ENCODE results near the gene GATA6.
"Not testable (repeated sequence)": the region's sequence is repeated elsewhere in the genome, so short reads cannot be mapped to it uniquely, and the experiment has no call there.

GATA6 gene

DNA sequence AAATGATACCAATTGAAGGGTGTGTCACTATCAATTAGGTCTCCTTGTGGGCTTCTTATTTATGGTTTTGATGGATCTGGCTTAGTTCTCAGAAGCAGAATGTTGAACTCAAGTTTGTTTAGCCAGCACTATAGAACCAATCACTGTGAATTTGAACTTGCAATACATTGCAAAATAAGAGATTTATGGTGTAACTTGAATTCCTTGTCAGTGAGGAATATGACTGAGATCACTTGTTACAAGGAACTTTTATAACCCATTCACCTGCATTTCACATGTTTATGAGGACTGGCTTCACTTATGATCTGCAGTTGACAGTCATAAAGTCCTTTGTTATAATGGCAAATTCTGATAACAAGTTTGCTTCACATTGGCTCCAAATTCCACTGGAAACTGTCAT, 9.8 kb downstream of the GATA6 start:
- in situ Hi-C loops (cut with MboI; ENCODE audit: low sequenced_read_pairs): no loop called here

DNA sequence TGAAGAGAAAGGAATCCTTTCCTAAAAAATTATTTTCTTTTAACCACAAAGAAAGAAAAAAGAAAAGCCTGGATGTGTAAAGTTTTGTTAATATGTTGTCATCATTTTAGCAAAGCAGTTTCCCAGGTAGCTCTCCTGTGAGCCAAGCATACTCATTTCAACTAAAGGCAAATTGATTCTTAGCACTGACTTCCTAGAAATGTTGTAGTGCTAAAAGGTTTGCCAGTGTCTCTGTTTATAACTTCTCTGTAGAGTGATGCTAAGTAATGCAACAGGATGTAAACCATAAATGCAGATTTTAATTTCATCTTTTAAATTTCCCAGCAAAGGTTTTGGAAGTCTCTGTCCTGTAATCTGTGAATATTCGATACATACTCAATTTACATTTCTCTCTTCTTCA, 10.2 kb downstream of the GATA6 start:
- in situ Hi-C loops (cut with MboI; ENCODE audit: low sequenced_read_pairs): no loop called here

DNA sequence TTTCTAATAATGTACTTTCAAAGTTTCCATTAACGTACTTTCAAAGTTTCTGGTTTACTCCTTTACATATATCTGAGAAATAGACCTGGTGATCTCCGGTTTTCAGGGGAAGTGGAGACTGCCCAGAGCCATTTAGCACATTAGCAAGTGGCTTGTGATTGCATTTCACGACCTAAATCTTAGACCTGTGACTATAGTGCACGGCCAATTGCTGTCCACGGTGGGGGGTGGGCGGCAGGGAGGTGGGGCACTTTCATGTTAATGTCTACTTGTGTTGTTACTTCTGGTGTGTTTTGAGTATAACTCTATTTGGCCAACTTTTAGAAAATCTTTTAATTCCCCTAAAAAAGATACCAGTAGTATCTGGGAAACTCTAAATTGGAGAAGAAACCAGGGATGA, 11.3 kb downstream of the GATA6 start:
- in situ Hi-C loops (cut with MboI; ENCODE audit: low sequenced_read_pairs): no loop called here

DNA sequence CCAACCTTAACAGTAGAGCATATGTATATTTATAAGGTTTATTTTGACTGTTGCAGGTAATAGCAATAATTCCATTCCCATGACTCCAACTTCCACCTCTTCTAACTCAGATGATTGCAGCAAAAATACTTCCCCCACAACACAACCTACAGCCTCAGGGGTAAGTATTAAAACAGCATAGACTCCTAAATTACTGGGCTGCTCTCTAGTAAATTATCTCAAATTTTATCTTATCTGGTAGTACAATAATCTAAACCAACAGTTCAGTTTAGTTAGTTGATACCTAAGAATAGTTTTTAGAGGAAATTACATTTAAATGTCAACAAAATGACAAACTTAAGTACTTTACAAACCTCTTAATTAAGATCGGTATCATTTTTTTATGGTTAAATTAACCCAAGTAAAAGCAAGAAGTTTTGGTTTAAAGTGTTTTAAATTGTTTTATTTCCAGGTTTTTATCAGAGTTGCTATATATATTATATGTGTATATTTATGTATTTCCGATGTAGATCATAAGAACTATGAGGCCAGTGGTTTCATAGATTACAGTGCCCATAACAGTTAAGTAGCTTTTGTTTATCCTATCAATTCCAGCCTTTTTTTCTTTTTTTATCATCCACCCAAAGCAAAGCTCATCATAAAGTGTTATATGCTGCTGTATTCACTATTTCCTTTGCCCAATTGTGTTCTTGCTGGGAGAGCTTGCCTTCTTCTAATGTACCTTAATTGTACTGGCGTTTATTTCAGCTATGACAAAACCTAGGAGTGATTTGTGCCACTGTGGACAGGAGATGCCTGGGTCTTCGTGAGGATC, 13.7 kb downstream of the GATA6 start:
- in situ Hi-C loops (cut with MboI; ENCODE audit: low sequenced_read_pairs): no loop called here

DNA sequence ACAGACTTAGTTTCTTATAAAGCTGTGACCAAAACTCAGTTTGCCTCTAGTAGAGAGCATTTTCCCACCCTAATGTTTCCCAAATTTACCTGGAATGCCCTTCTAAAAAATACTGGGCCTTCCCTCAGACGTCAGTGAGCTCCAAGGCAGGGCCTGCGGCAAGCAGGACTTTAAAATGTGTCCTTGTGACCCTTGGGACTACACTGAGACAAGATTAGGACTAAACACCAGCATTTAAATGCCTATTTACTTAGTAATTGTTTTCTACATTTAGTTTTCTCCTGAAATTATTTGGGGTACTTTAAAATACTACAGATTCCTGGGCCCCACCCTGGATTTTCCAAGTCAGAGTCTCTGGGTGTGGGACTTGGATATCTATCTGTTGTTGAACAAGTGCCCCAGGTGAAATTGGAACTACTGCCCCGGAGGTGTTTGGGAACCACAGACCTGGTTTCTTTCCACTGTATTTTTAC, 14.3 kb downstream of the GATA6 start:
- in situ Hi-C loops (cut with MboI; ENCODE audit: low sequenced_read_pairs): no loop called here

DNA sequence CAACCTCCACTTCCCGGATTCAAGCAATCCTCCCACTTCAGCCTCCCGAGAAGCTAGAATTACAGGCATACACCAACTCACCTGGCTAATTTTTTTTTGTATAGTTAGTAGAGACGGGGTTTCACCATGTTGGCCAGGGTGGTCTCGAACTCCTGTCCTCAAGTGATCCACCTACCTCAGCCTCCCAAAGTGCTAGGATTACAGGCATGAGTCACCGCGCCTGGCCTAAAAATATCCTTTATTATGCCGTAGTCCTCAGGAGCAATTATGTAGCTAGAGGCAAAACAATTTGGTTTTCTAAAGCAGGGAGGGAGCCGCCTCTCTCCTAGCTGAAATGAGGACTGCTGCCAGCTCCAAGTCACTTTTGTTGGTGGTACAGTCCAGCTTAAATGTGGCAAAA, 15.2 kb downstream of the GATA6 start:
- in situ Hi-C loops (cut with MboI; ENCODE audit: low sequenced_read_pairs): not testable (repeated sequence)

DNA sequence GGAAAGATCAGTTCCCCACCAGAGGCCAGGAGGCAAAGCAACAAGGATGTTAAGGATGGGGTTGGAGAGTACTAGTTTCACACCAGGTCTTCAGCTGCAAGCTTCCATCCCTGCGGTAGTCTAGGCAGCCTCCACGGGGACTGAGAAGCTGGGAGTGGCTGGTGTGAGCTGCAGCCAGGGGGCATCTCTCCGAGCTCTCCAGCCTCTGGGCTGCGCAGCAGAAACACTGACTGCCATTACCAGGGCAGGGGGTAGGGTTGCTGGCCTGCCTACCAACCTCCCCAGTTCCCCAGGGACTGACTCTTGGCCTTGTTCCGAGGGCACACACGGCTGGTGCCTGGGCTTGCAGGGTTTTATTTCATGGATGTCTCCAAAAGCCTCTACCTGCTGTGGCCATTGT, 15.9 kb downstream of the GATA6 start:
- in situ Hi-C loops (cut with MboI; ENCODE audit: low sequenced_read_pairs): no loop called here

DNA sequence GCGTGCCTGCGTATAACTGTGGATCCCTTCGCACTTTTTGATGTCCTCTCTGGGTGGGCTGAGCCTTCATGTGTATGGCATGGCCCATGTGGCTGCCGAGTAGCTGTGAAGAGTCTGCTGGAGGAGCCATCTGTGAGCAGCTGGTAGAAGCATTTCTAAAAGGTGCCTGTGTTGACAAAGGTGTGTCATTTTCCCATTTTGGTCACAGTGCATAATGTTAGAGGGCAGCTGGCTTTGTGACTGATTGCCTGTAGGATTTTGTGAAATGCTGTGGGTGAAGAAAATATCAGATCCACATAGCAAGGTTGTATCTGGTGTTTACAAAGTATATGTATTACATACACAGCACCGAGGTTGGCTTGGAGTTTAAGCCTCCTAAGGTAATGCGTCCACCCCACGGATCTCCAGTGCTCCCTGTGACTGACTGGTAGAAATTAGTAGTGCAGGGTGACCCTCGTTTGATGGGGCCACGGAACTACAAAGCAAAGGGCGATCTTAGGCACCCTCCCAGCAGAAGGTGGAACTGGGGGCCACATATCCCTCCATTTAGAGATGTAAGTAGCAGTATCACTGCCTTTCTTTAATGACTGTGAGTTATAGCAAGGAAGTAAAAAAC, 16.5 kb downstream of the GATA6 start:
- in situ Hi-C loops (cut with MboI; ENCODE audit: low sequenced_read_pairs): no loop called here

DNA sequence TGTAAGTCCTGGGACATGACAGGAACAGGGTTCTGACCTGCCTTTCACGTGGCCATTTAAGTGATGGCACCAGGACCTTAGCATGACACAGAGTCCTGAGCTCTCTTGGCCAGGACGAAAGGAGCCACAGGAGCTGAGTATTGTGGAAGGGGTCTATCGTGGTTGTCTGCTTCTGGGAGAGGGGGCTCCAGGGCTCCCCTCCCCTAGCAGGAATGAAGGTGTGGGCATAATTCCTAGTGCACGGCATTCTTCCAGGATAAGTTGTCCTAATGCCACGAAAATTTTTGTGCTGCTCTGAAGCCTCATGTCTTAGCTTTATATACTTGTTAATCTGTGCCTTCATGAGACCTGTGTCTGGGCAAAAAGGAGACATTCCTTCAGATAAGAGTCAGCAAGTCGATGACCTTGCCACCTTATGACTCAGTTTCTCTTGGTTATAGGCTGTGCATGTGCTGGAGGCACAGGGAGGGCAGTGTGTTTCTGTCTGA, 17.1 kb downstream of the GATA6 start:
- in situ Hi-C loops (cut with MboI; ENCODE audit: low sequenced_read_pairs): no loop called here

DNA sequence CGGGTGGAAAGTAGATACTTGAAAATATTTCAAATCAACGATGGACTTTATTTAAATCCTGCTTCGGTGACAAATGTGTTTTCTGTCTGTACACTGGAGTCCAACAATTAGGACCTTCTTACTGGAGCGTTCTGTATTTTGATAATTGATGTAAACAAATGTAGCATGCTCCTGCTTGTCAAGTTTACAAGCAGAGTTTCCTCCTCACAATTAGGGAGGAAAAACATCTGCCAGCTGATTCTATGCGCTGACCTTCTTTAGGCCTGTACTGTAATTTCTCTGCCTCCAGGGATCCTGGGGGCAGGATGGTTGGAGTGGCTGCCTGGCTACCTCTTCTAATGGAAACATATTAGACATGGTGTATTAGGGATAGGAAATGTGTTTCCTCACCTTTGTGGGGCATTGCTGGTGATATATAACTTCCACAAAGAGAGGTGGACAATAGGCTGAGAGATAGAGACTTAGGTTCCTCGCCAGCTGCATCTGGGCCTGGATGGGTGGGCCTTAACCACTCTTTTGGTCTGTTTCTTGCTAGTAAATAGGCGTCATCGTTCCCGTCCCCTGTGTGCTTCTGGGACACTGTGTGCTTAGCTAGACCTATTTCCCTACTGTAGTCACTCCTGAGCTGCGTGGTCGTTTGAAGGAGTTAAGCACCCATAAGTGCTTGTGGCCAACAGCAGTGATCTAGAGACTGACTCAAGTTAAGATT, 19.3 kb downstream of the GATA6 start:
- in situ Hi-C loops (cut with MboI; ENCODE audit: low sequenced_read_pairs): no loop called here

DNA sequence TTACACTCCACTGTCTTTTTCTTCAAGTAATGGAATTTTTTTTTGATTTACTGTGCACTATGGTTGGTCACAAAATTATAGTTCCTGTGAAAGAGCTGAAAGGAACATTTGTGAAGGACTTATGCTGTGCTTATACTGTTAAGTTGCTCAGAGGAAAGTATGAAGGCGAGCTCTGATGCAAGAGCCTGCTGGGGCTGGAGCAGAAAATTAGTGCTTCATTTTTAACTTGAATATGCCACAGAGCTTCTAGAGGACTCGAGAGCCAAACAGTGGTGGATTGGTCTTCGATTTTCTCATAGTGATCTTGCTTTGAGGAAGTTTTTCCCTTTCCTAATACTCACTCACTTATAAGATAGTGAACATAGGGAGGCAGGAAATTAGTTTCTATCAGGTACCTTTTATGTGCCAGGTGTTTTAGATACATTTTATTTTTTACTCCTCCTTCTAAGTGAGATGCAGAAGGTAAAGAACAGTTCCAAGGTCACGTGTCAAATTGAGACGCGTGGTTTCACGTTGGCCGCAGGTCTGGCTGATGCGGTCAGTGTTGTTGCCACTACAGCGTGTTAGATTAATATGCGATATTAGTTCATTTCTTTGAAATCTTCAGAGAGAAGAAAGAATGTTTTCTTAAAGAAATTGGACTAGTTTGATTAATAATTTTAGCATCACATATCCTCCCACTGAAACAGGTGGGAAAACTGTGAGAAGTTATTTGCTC, 20.2 kb downstream of the GATA6 start:
- in situ Hi-C loops (cut with MboI; ENCODE audit: low sequenced_read_pairs): no loop called here

DNA sequence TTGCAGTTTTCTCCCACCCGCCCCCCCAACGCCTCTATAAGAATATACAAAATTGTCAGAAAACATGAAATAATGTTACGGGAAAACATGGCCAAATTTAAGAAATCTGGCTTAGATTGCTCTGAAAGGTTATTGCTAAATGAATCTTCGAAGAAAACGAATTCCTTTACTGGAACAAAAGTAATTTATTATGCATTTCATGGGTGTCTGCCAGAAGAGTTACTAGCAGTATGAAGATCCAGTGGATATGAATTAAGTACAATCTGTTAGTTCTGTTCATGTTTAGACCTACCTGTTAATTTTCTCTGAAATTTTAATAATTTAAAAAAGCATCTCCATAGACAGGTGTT, 21.9 kb downstream of the GATA6 start:
- in situ Hi-C loops (cut with MboI; ENCODE audit: low sequenced_read_pairs): no loop called here

DNA sequence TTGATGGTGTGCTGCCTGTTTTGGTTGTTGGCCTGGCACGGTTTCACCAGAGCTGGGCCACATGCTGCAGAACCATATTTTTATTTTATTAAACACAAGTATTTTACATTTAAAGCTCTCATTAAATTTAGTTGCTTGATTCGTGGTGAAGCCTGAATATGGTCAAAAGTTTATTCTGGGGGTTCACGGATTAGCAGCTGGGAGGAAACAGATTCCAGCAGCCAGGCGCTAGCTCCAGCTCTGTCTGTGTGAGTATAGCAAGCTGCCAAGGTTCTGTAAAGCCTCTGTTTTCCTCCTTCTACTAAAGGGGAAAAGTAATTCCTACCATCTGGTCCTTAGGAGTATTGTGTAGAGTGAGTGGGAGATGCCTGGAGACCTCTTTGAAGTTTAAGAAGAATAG, 22.5 kb downstream of the GATA6 start:
- in situ Hi-C loops (cut with MboI; ENCODE audit: low sequenced_read_pairs): no loop called here

DNA sequence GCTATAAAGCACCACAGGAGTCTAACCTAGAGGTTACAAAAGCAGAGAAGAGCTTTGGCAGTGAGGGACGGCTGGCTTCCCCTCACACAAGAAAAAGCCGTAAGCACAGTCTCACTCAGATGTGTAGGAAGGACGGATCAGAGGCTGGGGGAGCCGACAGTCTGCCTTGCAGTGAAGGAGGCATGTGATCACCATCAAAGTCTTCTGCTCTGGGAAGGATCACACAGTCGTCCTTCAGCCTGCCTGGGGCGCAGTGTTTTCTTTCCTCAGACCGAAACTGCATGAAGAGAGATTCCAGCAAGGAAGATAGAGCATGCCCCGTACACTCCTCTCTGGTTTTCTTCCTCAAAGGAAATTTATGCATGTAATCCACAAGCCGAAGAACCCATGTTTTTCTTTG, 24.1 kb downstream of the GATA6 start:
- in situ Hi-C loops (cut with MboI; ENCODE audit: low sequenced_read_pairs): no loop called here

DNA sequence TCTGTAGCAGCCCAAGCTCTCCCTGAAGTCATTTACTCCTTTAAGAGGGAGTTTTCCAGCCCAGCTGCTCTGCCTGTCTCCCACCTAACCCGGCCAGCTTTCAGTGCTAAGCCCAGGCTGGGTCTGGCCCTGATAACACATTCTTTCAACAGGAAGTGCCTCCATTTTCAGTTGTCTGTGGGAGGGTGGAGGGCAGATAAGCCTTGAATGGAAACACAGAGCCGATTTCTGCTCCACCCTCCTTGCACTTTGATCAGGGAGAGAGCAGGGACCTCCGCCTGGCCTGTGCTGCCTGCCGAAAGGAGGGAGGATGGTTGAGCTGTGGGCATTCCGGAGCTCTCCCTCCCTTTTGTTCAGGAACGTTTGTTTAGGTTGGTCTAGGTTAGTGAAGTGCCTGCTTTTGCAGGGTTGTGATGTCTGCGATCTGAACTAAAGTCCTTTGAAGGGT, 24.8 kb downstream of the GATA6 start:
- in situ Hi-C loops (cut with MboI; ENCODE audit: low sequenced_read_pairs): no loop called here

DNA sequence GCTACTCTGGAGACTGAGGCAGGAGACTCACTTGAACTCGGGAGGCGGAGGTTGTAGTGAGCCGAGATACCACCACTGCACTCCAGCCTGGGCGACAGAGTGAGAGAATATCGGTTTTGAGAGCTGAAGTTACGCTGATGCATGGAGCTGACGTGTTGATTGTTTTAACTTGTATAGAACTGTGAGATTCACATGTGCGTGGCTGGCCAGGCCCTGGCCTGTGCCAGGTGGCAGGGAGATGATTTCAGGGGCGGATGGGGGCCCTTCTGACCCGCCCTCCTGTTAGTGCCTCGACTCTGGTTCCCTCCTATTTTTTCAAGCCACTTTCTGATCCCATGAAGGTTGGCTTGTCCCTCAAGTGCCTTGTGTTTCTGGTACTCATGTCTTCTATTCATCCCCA, 25.7 kb downstream of the GATA6 start:
- in situ Hi-C loops (cut with MboI; ENCODE audit: low sequenced_read_pairs): no loop called here

DNA sequence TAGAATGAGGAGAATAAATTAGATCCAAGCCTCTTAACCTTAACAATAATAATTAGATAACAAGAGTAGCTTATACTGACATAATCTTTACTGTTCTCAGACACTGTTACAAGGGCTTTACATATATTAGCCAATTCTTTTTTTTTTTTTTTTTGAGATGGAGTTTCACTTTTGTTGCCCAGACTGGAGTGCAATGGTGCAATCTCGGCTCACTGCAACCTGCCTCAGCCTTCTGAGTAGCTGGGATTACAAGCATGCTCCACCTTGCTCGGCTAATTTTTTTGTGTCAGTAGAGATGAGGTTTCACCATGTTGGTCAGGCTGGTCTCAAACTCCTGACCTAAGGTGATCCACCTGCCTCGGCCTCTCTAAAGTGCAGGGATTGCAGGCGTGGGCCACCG, 27.6 kb downstream of the GATA6 start:
- in situ Hi-C loops (cut with MboI; ENCODE audit: low sequenced_read_pairs): not testable (repeated sequence)

DNA sequence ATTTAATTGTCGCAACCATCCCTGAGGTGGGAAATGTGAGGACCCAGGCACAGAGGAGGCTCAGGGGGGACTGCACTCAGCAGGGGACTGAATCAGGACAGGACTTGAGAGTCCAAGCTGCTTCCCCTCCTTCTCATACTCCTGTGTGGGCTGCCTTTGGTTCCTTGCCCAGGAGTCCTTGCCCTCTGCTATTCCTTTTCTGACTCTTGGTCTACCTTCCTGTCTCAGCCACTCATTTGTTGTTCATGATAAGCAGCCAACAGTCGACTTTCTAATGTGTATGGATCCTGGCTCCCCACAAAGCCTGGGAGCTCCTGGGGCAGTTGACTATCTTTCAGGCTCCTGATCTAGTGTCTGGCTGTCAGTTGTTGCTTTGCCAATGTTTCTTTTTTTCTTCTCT, 28.3 kb downstream of the GATA6 start:
- in situ Hi-C loops (cut with MboI; ENCODE audit: low sequenced_read_pairs): no loop called here

DNA sequence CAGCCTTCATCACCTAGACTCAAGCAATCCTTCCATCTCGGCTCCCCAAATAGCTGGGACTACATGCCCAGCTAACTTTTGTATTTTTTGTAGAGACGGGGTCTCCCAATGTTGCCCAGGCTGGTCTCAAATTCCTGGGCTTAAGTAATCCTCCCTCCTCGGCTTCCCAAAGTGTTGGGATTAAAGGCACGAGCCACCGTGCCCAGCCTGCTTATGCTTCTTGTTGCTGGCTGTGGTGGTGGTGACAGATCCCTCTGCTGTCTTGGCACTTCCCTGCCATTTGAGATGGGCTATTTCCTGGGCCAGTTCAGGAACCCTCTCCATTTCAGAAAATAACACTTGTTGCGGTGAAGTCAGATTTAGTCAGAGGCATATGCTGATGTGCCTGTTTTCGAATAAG, 28.8 kb downstream of the GATA6 start:
- in situ Hi-C loops (cut with MboI; ENCODE audit: low sequenced_read_pairs): no loop called here

DNA sequence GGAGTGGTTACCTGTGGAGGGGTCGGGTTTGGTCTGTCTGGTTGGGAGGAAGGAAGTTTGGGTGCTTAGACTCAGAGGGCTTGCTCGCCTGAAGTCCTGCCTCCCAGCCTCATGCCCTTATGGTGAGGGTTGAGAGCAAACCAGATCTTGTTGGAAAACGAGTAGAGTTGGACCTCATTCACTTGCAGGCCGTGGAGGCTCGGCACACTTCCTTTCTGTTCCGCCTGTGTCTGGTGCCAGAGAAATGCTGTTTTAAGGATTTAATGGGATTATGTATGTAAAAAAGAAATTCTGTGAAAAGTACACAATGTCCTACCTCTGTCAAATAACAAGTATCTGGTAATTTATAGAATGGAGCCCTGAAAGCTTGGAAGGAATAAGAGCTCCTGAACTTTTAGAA, 29.6 kb downstream of the GATA6 start:
- in situ Hi-C loops (cut with MboI; ENCODE audit: low sequenced_read_pairs): no loop called here

DNA sequence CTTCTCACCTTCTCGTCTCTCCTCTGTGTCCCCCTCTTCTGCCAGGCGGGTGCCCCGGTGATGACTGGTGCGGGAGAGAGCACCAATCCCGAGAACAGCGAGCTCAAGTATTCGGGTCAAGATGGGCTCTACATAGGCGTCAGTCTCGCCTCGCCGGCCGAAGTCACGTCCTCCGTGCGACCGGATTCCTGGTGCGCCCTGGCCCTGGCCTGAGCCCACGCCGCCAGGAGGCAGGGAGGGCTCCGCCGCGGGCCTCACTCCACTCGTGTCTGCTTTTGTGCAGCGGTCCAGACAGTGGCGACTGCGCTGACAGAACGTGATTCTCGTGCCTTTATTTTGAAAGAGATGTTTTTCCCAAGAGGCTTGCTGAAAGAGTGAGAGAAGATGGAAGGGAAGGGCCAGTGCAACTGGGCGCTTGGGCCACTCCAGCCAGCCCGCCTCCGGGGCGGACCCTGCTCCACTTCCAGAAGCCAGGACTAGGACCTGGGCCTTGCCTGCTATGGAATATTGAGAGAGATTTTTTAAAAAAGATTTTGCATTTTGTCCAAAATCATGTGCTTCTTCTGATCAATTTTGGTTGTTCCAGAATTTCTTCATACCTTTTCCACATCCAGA, 31.3 kb downstream of the GATA6 start:
- in situ Hi-C loops (cut with MboI; ENCODE audit: low sequenced_read_pairs): no loop called here

Measured in HL-60/S4 treated with retinoic acid at 250 ng/mL for 4 days and 3 days (cell line).